Keratinocyte (primary cell): ENCODE data around the gene C5.

Experiments
- CTCF ChIP-seq, 3 experiments: IDR thresholded peaks in 1 of 3; conservative IDR thresholded peaks in 1 of 3; optimal IDR thresholded peaks in 1 of 3; 2 replicates in 2 of 3; 3 replicates in 1 of 3; pipeline versions ENCODE3 to v1.5.1; 2011; ENCODE audit warnings: low read length in 3 of 3, mild to moderate bottlenecking in 3 of 3, moderate library complexity in 2 of 3, control low read depth in 1 of 3, inconsistent platforms in 1 of 3; ENCODE audit not compliant: insufficient read depth in 2 of 3; ENCODE audit errors: extremely low read depth in 1 of 3
- EZH2 ChIP-seq: IDR thresholded peaks from one replicate; pipeline ENCODE4 v1.6.1; 2012; ENCODE audit warnings: inconsistent platforms, mild to moderate bottlenecking, low read length, moderate library complexity

- no peak for TF ChIP-seq CTCF (optimal IDR thresholded peaks at IDR 0.05 in 1 of 3, IDR thresholded peaks at IDR 0.05 in 1 of 3, conservative IDR thresholded peaks at IDR 0.05 in 1 of 3; ENCODE audit: extremely low read depth in 1 of 3, insufficient read depth in 2 of 3, low read length in 3 of 3)
- TF ChIP-seq EZH2 = no peak
These were observed 78.1 kb downstream of the C5 start for GRCh38 chr9:120971938-120972337.
